NCI-H2107 (cell line): Measurements from ENCODE around the gene TMEM52.
"Not testable (repeated sequence)": the region's sequence is repeated elsewhere in the genome, so short reads cannot be mapped to it uniquely, and the experiment has no call there.

ENCODE experiments used
- DNase-seq: peaks from one replicate; lab custom pipeline; 2025; lab: John Stamatoyannopoulos, UW

Gene TMEM52

DNA sequence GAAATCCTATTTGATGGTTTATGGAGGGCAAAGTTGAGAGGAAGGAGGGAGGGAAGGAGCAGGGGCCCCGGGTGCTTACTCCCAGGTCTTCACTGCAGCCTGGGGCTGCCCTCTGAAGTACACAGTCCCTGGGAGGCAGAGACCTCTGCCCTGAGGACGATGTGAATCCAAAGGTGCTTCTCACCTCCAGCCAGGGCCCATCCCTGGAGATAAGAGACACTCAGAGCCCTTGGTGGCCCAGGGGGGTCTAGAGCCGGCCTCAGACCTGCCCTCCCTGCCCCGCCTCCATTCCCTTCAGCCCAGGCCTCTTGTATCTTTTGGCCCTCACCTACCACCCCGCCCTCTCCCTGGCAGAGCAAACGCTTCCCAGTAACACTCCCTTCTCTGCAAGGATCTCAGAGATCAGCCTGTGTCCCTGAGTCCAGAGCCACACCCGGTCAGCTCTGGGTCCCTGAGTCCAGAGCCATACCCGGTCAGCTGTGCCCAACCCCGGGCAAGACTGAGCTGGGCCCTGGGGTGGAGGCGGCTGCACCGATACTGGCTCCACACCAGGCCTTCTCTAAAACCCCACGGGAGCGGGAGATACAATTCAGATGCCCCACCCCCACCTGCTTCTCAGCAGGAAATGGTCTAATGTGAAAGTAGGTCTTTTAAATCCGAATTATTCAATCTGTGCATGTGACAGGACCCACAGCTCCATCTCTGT, 24.6 kb downstream of the TMEM52 start:
- no peak for DNase-seq

DNA sequence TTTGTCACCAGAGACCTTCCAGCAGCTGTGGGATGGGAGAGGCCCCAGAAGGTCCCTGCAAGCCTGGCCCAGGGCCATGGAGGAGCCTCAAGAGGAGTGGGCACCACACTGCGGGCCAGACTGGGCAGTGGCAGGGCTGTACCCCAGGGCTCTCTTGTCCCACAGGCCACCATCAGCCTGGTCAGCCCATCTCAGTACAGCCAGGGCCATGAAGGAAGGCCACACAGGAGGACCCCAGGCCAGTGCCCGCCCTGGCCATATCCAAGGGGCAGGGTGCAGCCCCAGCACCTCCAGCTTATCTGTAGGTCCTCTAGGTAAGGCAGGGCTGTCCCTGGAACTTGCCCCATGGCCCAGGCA, 25.1 kb downstream of the TMEM52 start:
- no peak for DNase-seq

DNA sequence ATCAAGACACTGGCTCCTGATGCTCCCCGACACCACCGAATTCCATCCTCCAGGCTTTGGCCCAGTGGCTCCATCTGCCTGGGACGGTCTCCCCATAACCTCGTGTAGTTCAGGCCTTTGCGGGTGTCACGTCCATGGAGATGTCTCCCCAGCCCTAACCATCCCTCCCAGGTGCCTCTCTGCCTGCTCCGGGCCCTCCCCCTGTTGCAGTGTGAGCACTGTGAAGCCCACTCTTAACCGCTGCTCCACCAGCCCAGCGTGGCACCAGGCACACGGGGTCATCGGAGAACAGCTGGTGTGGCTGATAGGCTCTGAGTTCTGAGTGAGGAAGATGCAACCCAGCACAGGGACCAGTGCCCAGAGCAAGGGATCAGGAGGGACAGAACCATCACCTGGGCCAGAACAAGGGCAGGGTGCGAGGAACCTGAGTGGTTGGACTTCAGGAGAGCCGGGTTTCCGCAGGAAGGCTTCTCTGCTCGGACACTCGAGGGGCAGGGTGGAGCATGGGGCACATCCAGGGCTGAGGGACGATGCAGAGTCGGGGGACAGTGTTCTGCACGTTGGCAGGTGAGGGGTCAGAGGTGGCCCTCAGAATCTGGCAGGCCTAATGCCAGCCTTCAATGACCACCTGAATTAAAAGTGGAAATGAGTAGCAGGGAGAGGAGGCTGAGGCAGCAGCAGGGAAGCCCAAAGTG, 25.6 kb downstream of the TMEM52 start:
- no peak for DNase-seq

DNA sequence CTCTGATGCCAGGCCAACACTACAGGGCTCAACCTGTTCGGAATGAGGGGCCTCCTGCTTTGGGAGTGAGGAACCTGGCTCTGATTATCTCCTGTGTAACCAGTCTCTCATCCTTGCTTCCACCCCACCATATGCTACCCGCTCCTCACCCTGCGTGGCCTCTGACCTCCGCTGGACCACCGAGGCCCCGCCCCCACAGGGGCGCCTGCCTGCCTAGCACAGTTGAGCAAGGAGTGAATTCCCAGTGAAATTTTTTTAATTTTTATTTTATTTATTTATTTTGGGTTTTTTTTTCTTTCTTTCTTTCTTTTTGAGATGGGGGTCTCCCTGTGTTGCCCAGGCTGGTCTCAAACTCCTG, 26.3 kb downstream of the TMEM52 start:
- DNase-seq, result no peak

DNA sequence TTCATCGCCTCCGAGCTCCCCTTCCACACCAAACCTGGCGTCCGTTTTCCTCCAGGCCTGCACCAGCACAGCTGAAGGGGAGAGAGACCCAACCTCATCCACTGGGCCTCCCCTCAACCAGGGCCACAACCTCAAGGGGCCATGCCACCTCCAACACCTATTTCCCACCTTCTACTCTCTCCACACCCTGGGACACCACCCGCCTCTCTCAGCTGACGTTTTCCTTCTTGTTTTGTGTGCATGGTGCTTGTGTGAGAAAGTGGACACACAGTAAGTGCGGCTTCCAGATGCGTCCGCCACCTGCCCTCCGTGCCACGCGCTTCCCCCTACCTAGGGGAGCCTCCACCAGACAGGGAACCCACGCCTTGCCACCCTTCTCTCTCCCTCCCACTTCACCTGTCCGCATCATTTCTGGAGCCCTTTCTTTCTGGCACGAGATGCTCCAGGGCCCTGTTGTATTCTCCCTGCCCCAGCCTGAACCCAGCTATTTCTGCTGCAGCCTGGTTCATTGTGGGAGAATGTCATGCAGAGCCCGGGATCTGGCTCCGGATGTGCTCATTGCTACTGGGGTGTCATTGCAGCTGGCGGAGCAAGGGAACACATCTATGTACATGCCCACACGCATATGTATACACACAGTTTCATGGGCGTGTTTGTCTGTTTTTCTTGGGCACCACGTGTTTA, 26.9 kb downstream of the TMEM52 start:
- no peak for DNase-seq

DNA sequence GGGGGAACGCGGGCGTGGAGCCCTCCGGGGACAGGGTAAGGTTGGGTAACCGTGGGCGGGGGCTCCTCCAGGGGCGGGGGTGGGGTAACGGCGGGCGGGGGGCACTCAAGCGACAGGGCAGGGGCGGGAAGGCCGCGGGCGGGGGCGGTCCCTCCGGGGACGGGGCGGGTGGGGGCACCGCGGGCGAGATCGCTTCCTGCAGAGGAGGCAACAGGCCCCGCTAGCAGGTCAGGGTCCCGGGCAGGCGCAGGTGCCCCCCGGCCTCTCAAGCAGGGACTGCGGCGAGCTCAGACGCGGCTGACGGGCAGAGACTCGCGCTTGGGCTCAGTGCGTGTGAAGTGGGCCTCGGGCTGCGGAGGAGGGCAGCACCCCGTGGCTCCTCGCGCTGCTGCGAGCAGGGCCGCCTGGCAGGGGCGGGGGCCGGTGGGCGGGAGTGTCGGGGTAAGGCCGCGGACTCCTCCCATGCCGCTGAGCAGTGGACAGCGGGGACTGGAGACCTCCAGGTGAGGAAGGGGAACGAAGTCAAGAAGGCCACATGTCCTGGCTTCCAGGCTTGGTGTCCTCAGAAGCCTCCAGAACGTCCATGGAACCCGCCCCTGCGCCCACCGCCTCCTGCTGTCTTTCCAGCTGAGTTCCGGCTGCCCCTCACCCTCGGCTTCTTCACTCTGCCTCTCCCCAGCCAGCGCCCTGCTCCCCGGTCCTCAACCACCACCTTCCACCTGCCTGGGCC, 27.6 kb downstream of the TMEM52 start:
- DNase-seq, result no peak

DNA sequence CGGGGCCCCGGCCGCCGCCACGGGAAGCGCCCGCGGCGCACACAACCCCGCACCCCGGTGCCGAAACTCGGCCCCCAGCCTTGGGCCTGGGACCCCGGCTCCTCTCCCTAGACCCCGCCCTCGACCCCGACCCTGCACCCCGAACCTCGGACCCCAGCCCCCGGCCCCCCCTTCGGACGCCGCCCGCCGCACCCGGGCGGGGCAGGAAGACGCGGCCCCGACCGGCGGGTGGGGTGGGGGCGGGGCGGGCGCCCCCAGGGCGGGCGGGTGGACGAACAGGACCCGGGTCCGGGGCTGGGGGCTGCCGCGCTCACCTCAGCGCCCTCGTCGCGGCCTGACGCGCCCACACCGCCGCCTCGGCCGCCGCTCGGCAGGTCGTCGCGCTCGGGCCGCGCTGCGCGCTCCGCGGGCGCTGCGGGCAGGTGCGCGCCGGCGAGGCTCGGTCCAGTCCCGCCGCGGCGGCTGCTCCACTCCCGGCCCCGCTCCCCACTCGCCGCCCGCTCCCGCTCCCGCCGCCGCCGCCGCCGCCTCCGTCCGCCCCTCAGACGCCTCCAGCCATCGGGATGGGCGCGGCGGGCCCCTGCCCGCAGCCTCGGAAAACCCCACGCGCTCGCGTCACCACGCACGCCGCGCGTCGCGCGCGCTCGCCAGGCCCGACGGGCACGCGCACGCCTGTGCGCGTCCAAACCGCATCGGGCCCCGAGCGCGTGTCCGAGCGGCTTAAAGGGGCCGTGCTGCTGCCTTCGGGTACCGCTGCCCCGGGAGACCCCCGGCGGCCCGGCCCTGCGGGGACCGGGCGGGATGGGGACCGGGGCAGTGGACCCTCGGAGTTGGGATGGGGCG, 28.4 kb downstream of the TMEM52 start, which contains the start of gene GNB1:
TSS of gene GNB1 (minus strand) at position 582 of the 843 bp plus-strand sequence. CDS start 65,634 bp downstream, outside the sequence.
- DNase-seq, result peak; percentile 39

DNA sequence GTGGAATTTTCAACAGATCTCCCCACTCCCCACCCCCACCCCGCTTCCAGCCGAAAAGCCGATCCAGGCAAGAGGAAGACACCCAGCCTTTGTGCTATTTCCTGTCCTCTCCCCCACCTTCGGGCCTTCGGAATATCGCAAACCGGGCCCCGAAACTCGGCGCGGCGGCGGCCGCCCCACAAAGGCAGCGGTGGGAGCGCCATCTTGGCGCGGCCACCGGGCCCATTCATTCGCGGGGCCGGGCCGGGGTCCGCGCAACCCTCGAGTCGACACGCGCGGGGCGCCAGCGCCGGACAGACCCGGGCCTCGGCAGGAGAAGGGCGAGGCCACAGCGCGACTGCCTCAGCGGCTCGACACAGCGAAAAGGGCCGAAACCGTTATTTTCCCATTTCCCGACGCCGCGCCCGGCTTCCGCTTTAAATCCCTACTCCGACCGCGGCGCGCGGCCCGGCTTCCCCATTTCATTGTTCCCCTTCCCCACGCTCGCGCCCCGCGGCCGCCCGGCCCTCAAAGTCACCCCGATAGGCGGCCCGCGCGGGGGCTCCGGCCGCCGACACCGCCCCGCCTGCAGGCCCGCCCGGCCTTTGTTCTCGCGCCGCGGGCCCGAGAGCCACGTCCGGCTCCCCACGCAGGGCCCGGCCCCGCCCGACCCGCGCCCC, 29.1 kb downstream of the TMEM52 start:
- DNase-seq, result no peak

DNA sequence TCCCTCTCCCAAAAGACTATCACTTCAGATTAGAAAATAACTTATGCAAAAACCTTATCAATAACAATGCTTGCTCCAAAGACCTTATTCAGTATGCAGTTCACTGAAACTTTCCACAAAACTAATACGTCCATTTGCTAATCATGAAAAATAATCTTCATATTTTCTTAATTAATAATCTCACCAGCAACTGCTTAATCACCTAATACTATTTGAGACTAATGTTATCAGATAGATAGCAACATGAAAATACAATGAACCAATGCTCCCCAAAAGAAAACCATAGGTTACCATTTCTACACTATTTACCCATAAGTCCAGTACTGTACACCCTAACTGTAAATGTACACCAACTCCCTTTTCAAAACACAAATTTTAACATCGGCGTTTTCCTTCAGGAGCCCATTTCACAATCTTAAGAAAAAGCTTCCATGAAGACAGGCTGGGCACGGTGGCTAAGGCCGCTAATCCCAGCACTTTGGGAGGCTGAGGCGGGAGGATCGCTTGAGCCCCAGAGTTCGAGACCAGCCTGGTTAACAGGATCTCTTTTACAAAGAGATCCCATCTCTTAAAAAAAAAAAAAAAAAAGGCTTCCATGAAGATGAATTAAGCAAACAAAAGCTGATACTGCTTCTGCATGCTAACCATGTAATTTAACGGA, 29.9 kb downstream of the TMEM52 start:
- DNase-seq, result no peak

DNA sequence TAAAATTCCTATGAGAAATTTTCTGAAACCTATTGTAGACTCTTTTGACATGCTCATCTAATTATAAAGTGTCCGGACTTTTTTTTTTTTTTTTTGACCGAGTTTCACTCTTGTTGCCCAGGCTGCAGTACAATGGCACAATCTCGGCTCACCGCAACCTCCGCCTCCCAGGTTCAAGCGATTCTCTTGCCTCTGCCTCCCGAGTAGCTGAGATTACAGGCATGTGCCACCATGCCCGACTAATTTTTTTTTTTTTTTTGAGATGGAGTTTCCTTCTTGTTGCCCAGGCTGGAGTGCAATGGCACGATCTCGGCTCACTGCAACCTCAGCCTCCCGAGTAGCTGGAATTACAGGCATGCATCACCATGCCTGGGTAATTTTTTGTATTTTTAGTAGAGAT, 35.2 kb downstream of the TMEM52 start:
- DNase-seq, result not testable (repeated sequence)

DNA sequence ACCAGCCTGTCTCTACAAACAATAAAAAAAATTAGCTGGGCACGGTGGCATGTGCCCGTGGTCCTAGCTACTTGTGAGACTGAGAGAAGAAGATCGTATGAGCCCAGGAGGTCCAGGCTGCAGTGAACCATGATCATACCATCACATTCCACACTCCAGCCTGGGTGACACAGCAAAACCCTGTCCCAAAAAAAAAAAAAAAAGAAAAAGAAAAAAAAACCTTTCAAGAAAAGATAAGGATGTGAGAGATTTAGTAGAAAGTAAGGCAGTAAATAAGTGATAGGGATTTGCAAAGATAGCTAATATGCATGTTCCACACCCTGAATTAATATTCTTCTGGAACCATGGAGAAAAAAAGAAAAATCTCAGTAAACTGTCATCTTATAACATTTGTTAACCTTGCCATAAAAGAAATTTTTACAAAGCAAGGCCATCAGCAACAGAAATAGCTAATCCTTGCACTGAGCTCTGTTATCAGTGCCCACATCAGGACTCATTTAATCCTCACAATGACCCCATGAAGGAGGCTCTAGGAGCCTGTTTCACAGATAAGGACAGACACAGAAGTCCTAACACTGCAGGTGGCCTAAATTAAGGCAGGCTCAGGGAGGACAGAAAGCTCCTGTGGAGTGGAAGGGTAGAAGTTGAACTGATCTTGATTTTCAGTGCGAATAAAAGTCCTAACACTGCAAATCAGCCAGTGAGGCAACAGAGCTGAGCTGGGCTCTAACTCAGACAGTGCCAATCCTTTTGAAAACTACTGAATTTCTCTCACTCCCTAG, 35.8 kb downstream of the TMEM52 start:
- DNase-seq, result no peak

DNA sequence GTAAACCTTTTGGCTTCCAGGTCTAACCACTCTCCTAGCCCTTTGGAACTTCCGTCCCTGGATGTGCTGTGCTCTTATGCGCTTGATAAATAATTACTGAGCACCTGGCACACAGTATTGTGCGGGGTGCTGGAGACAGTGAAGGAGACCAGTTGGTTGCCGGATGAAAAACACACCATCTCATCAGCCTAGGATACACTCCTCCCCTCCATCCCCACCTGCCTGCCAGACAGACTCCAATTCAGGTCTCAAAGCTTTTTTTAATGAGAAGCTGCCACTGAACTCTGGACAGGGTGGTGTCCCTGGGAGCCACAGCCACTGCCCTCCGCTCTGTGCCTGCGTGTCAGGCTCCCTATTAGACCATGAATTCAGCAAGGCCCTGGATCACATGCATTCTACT, 37.4 kb downstream of the TMEM52 start:
- DNase-seq, result no peak

DNA sequence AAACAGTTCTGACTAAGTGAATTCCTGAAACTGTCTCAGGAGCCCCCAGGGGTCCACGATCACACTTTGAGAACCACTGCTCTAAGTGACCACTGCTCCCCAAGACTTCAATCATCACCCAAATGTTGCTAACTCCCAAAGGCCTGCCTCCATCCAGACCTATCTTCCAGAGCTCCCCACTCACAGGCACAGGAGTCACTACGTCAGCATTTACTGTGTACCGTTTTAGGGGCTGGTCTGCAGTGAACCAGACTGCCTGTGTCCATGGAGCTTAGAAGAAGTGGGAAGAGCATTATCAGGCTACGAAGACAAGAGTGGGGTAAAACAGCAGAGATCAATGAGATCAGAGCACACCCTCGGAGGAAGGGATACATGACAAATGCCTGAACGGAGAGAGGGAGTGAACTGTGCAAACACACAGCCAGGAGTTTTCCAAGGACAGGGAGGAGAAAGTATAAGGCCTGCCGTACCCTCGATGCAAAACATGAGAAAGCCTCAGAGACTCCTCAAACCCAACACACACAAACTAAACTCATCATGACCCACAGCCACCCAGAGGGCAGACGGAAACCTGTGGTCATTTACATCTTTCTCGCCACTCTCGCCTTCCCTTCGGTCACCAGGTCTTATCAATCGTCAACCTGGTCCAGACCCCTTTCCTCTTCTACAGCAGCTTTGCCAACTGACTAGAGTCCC, 38.3 kb downstream of the TMEM52 start:
- DNase-seq, result no peak

DNA sequence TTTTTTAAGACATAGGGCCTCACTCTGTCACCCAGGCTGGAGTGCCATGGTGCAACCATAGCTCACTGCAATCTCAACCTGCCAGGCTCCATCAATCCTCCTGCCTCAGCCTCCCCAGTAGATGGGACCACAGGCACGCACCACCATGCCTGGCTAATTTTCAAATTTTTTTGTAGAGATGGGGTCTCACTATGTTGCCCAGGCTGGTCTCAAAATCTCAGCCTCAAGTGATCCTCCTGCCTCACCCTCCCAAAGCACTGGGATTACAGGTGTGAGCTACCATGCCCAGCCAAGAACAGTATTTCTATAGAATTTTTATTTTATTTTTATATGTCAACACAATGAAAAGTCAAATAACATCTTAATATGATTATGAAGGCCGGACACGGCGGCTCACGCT, 39.1 kb downstream of the TMEM52 start:
- no peak for DNase-seq

DNA sequence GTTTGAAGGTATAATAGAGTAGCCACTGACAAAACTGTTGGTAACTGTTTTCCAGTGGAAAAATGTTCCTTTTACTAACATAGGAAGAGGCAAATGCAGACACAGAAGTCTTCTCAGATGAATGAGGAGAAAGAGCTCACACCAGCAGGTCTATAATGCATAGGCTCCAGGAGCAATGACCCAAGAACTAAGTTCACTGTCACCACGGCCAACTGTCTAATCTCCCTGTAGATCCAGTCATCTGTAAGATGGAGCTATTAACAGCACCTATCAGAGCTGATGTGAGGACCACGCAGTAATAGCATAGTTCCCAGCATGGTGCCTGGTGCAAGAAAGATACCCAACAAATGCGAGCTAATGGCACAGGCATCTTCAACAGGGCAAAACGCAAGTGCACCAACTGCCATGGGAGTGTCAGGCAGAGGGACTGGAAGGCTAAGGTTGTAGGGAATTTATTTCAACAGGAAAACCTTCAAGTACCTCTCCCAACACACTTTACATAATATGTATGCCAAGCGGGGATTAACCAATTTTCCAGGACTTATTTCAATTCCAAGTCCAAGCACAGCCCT, 41.1 kb downstream of the TMEM52 start:
- no peak for DNase-seq

DNA sequence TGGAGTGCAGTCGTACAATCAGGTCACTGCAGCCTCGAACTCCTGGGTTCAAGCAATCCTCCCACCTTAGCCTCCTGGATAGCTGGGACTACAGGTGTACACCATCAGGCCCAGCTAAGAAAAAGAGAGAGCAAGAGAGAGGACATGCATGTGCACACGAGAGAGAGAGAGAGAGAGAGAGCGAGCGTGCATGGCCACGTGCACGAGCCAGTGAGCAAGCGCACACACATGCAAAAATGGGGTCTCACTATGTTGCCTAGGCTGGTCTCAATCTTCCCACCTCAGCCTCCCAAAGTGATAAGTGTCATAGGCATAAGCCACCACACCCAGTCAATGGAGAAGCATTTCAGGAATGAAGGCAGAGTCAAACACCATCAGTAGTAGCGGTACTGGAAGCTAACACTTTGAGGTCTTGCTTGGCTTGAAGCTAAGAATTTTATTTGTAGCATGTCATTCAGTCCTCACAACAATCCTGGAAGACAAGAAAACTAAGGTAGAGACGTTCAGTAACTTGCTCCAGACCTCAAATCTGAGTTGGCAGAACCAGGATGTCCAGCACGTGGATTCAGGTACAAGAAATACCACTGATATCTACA, 42.6 kb downstream of the TMEM52 start:
- DNase-seq, result no peak

DNA sequence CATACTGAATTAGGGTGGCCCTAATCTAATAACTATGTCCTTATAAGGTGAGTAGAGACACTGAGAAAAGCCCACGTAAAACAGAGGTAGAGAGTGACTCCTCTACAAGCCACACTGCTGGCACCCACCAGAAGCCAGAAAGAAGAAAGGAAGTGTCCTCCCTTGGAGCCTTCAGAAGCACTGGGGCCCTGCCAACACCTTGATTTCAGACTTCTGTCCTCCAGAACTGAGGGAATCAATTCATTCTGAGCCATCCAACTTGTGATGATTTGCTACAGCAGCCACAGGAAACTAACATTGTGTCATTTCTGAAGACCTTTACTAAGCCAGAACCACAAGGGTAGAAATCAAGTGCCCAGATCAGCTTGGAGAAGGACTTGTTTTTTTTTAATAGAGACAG, 43.1 kb downstream of the TMEM52 start:
- no peak for DNase-seq

DNA sequence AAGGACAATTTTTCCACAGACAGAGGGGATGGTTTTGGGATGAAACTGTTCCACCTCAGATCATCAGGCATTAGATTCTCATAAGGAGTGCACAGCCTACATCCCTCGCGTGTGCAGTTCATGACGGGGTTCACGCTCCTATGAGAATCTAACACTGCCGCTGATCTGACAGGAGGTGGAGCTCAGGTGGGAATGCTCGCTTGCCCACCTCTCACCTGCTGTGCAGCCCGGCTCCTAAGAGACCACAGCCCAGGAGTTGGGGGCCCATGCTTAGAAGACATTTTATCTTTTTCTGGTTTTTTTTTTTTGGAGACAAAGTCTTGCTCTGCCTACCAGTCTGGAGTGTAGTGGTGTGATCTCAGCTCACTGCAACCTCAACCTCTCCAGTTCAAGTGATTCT, 44.2 kb downstream of the TMEM52 start:
- DNase-seq, result no peak
